GM21367 (cell line): Measurements from ENCODE around the gene ALDH1L1.
"Not testable (repeated sequence)": the region's sequence is repeated elsewhere in the genome, so short reads cannot be mapped to it uniquely, and the experiment has no call there.

ENCODE experiments used
- ATAC-seq: cut with Tn5 transposase; IDR thresholded peaks from one replicate; pipeline ENCODE4 v1.9.1; 2021; ENCODE audit not compliant: unreplicated experiment

The ALDH1L1 gene

GRCh38 chr3:126083913-126084767 lies 96.2 kb downstream of the ALDH1L1 start, which contains the start of gene SLC41A3:
Gene SLC41A3, minus strand, starts transcription at chr3:126084124. Its CDS starts 15,905 bp downstream, at chr3:126068219.
- ATAC-seq, result peak; percentile 91

- ATAC-seq, result peak; percentile 28
Observed at GRCh38 chr3:126083511-126083912, 96.9 kb downstream of the ALDH1L1 start.

GRCh38 chr3:126083138-126083445 lies 97.3 kb downstream of the ALDH1L1 start:
- no peak for ATAC-seq

GRCh38 chr3:126082362-126083137 lies 97.8 kb downstream of the ALDH1L1 start:
- ATAC-seq, result no peak

- ATAC-seq, result no peak
Observed at GRCh38 chr3:126081618-126082361, 98.6 kb downstream of the ALDH1L1 start.

- no peak for ATAC-seq
Observed at GRCh38 chr3:126080970-126081369, 99.4 kb downstream of the ALDH1L1 start.

GRCh38 chr3:126078866-126079265 lies 101.5 kb downstream of the ALDH1L1 start:
- no peak for ATAC-seq

- no peak for ATAC-seq
Observed at GRCh38 chr3:126077754-126078153, 102.6 kb downstream of the ALDH1L1 start.

GRCh38 chr3:126076140-126076539 lies 104.2 kb downstream of the ALDH1L1 start:
- ATAC-seq, result no peak

- no peak for ATAC-seq
Observed at GRCh38 chr3:126070146-126070545, 110.2 kb downstream of the ALDH1L1 start.

- ATAC-seq, result no peak
Observed at GRCh38 chr3:126067959-126068358, 112.4 kb downstream of the ALDH1L1 start.

GRCh38 chr3:126066676-126067075 lies 113.7 kb downstream of the ALDH1L1 start:
- ATAC-seq, result not testable (repeated sequence)

- no peak for ATAC-seq
Observed at GRCh38 chr3:126065876-126066275, 114.5 kb downstream of the ALDH1L1 start.

- ATAC-seq, result no peak
Observed at GRCh38 chr3:126064627-126065258, 115.6 kb downstream of the ALDH1L1 start.

GRCh38 chr3:126063358-126063965 lies 116.9 kb downstream of the ALDH1L1 start:
- ATAC-seq, result no peak

GRCh38 chr3:126061301-126062032 lies 118.9 kb downstream of the ALDH1L1 start:
- ATAC-seq, result no peak

- no peak for ATAC-seq
Observed at GRCh38 chr3:126060613-126061145, 119.7 kb downstream of the ALDH1L1 start.

- no peak for ATAC-seq
Observed at GRCh38 chr3:126058666-126059065, 121.7 kb downstream of the ALDH1L1 start.

GRCh38 chr3:126057936-126058335 lies 122.5 kb downstream of the ALDH1L1 start:
- ATAC-seq, result no peak

GRCh38 chr3:126057501-126057819 lies 122.9 kb downstream of the ALDH1L1 start:
- no peak for ATAC-seq
